ENCODE measurements around the gene ERFE.

DNA sequence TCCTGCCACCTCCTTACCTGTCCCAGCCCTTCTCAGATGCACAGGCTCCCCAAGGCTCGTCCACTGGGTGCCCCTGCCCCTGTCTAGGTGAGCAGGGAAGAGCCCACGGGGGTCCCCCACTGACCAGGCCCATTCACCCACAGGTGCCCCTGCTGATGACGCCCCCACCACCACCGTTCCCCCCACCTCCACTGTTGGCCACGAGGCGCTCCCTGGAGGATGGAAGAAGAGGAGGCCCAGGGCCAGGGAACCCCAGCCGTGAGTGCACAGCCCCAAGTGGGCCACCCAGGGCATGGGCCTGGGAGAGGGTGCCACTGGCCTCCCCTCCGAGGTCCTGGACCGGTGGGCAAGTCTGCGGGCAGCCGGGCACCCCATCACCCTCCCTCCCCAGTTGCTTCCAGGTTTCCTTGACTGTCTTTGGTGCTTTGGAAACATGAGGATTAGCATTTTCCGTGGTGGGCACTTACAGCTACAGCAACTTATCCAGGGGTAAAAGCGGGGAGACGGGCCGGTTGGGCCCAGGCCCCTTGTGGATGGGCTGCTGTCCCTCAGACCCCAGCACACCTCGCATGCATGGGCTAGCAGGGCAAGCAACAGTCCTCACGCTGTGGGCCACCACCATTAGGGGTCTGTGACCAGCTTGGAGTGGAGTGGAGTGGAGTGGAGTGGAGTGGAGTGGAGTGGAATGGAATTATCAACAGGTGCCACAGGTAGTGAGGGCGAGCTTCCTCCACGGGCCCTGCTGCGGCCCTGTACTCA is 33.5 kb upstream of the ERFE start:
- TF ChIP-seq CTCF (IDR thresholded peaks at IDR 0.05 in 2 of 3, conservative IDR thresholded peaks at IDR 0.05 in 1 of 3; ENCODE audit: control insufficient read depth in 2 of 3, extremely low read depth in 1 of 3, insufficient read depth in 1 of 3, low read depth in 3 of 3, low read length in 3 of 3), result no peak
- TF ChIP-seq EZH2 (IDR thresholded peaks at IDR 0.05; ENCODE audit: borderline replicate concordance, control insufficient read depth, low read depth, low read length), result no peak

Measured in GM12878 (cell line).